HepG2 (cell line): ENCODE measurements around the gene PRKCZ. TPM values are rescaled to one million over a fixed set of nuclear protein-coding genes. Genes with fewer than 3 reads are reported as not detected.

Source experiments
- AKAP8 ChIP-seq: sonication (generic); formaldehyde crosslinking; IDR thresholded peaks from 2 replicates; pipeline ENCODE4 v1.5.1; 2020; ENCODE audit warnings: mild to moderate bottlenecking, missing genetic modification reagents
- ARID4A ChIP-seq: sonication (generic); formaldehyde crosslinking; IDR thresholded peaks from 2 replicates; pipeline ENCODE4 v1.5.0; 2020; ENCODE audit warnings: mild to moderate bottlenecking, missing genetic modification reagents, borderline replicate concordance
- BRF2 ChIP-seq: sonication (generic); formaldehyde crosslinking; IDR thresholded peaks from 2 replicates; pipeline ENCODE4 v1.8.1; 2022; ENCODE audit warnings: mild to moderate bottlenecking, missing genetic modification reagents
- ISL2 ChIP-seq: sonication (generic); formaldehyde crosslinking; IDR thresholded peaks from 2 replicates; pipeline ENCODE4 v1.5.0; 2020; ENCODE audit warnings: missing genetic modification reagents
- NAIF1 ChIP-seq: sonication (generic); formaldehyde crosslinking; IDR thresholded peaks from 2 replicates; pipeline ENCODE4 v1.5.0; 2020; ENCODE audit warnings: mild to moderate bottlenecking, missing genetic modification reagents, borderline replicate concordance
- POLR2AphosphoS2 ChIP-seq: IDR thresholded peaks from 2 replicates; pipeline ENCODE4 v1.6.1; 2011; ENCODE audit warnings: low read depth, low read length, improper control_type of control experiment
- POLR2AphosphoS5 ChIP-seq: IDR thresholded peaks from 2 replicates; pipeline ENCODE4 v1.6.1; 2012; ENCODE audit warnings: low read depth, low read length
- ZBTB7B ChIP-seq: sonication (generic); formaldehyde crosslinking; IDR thresholded peaks from 2 replicates; pipeline ENCODE4 v1.4.0; 2020; ENCODE audit warnings: missing genetic modification reagents
- ZFP41 ChIP-seq: sonication (generic); formaldehyde crosslinking; IDR thresholded peaks from 2 replicates; pipeline ENCODE4 v1.4.0; 2020; ENCODE audit warnings: mild to moderate bottlenecking, missing genetic modification reagents, borderline replicate concordance
- ZNF205 ChIP-seq: IDR thresholded peaks from 2 replicates; pipeline ENCODE4 v1.6.1; 2018; ENCODE audit warnings: missing biosample characterization, missing genetic modification reagents
- ZNF263 ChIP-seq: sonication (generic); formaldehyde crosslinking; IDR thresholded peaks from 2 replicates; pipeline ENCODE4 v1.4.0; 2020; ENCODE audit warnings: missing genetic modification reagents
- ZNF337 ChIP-seq: sonication (generic); formaldehyde crosslinking; IDR thresholded peaks from 2 replicates; pipeline ENCODE4 v1.5.1; 2020; ENCODE audit warnings: missing genetic modification reagents, low read depth, mild to moderate bottlenecking, borderline replicate concordance
- ZNF343 ChIP-seq: sonication (generic); formaldehyde crosslinking; IDR thresholded peaks from 2 replicates; pipeline ENCODE4 v1.4.0; 2020; ENCODE audit warnings: mild to moderate bottlenecking, missing genetic modification reagents
- ZNF510 ChIP-seq: sonication (generic); formaldehyde crosslinking; IDR thresholded peaks from 2 replicates; pipeline ENCODE4 v1.4.0; 2020; ENCODE audit warnings: low read depth, mild to moderate bottlenecking, missing genetic modification reagents
- ZNF570 ChIP-seq: sonication (generic); formaldehyde crosslinking; IDR thresholded peaks from 2 replicates; pipeline ENCODE4 v1.4.0; 2020; ENCODE audit warnings: mild to moderate bottlenecking, missing genetic modification reagents, borderline replicate concordance
- ZSCAN29 ChIP-seq: sonication (generic); formaldehyde crosslinking; conservative IDR thresholded peaks from 2 replicates; pipeline ENCODE4 v1.4.0; 2020; ENCODE audit warnings: mild to moderate bottlenecking, missing genetic modification reagents
- polyA plus RNA-seq, 8 experiments: library from polyadenylated mRNA; depleted of rRNA in 3 of 8; stranded (reverse) in 7 of 8; unstranded in 1 of 8; fragments of >200 nt; fragmentation: Illumina TruSeq in 4 of 8; extraction: Trizol in 4 of 8; gene quantifications; 2 replicates each; pipeline versions ENCODE4 v1.2.1 to v1.2.3, GENCODE V29; 2011 to 2016; ENCODE audit warnings: low read depth in 4 of 8, missing spikeins in 1 of 8, mixed read lengths in 1 of 8; ENCODE audit not compliant: insufficient read depth in 1 of 8
- total RNA-seq, 5 experiments: library from RNA; depleted of rRNA; stranded (reverse); fragments of >200 nt; fragmentation: Illumina TruSeq; extraction: Trizol; gene quantifications; 2 replicates each; pipeline ENCODE4 v1.2.3, GENCODE V29; 2016; ENCODE audit warnings: low read depth in 1 of 5
- TF ChIP-seq, protein P1 (sequence below): sonication (generic); formaldehyde crosslinking; IDR thresholded peaks from 2 replicates; pipeline ENCODE4 v1.4.0; 2020; ENCODE audit warnings: missing genetic modification reagents, borderline replicate concordance
- TF ChIP-seq, protein P2 (sequence below): sonication (generic); formaldehyde crosslinking; IDR thresholded peaks from 2 replicates; pipeline ENCODE4 v1.4.0; 2020; ENCODE audit warnings: missing genetic modification reagents, mild to moderate bottlenecking, borderline replicate concordance
- TF ChIP-seq, protein P3 (sequence below): sonication (generic); formaldehyde crosslinking; IDR thresholded peaks from 2 replicates; pipeline ENCODE4 v1.8.1; 2023; ENCODE audit warnings: missing genetic modification reagents, mild to moderate bottlenecking, borderline replicate concordance

Gene PRKCZ
- total and polyA plus RNA-seq, 2 of the 13 experiments (the other 11 are each of a cell fraction or from before 2014, with no cell fraction given), result 34.7 to 85.2 TPM

- TF ChIP-seq ZNF205 (no peak), ZFP41 (CRISPR knock-in tag) (peak; percentile 40; the same call in 1 of the 2 replicates), ARID4A (CRISPR knock-in tag) (no peak; the same call in 1 of the 2 replicates), ZNF570 (CRISPR knock-in tag) (no peak), AKAP8 (CRISPR knock-in tag) (peak; percentile 82), ZNF343 (no peak), ISL2 (CRISPR knock-in tag) (no peak), ZBTB7B (CRISPR knock-in tag) (0 out of 2 replicates have a peak, but pooled peaks have one; percentile 40), BRF2 (CRISPR knock-in tag) (no peak), ZNF510 (CRISPR knock-in tag) (no peak), ZNF337 (CRISPR knock-in tag) (no peak), POLR2AphosphoS5 (no peak), ZSCAN29 (no peak), ZNF263 (CRISPR knock-in tag) (no peak), NAIF1 (CRISPR knock-in tag) (no peak), POLR2AphosphoS2 (no peak)
- TF ChIP-seq, protein P1, sequence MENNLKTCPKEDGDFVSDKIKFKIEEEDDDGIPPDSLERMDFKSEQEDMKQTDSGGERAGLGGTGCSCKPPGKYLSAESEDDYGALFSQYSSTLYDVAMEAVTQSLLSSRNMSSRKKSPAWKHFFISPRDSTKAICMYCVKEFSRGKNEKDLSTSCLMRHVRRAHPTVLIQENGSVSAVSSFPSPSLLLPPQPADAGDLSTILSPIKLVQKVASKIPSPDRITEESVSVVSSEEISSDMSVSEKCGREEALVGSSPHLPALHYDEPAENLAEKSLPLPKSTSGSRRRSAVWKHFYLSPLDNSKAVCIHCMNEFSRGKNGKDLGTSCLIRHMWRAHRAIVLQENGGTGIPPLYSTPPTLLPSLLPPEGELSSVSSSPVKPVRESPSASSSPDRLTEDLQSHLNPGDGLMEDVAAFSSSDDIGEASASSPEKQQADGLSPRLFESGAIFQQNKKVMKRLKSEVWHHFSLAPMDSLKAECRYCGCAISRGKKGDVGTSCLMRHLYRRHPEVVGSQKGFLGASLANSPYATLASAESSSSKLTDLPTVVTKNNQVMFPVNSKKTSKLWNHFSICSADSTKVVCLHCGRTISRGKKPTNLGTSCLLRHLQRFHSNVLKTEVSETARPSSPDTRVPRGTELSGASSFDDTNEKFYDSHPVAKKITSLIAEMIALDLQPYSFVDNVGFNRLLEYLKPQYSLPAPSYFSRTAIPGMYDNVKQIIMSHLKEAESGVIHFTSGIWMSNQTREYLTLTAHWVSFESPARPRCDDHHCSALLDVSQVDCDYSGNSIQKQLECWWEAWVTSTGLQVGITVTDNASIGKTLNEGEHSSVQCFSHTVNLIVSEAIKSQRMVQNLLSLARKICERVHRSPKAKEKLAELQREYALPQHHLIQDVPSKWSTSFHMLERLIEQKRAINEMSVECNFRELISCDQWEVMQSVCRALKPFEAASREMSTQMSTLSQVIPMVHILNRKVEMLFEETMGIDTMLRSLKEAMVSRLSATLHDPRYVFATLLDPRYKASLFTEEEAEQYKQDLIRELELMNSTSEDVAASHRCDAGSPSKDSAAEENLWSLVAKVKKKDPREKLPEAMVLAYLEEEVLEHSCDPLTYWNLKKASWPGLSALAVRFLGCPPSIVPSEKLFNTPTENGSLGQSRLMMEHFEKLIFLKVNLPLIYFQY, result 0 out of 2 replicates have a peak, but pooled peaks have one; percentile 26
- TF ChIP-seq, protein P2, sequence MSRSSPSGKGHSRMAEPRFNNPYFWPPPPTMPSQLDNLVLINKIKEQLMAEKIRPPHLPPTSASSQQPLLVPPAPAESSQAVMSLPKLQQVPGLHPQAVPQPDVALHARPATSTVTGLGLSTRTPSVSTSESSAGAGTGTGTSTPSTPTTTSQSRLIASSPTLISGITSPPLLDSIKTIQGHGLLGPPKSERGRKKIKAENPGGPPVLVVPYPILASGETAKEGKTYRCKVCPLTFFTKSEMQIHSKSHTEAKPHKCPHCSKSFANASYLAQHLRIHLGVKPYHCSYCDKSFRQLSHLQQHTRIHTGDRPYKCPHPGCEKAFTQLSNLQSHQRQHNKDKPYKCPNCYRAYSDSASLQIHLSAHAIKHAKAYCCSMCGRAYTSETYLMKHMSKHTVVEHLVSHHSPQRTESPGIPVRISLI (CRISPR knock-in tag), result no peak
- TF ChIP-seq, protein P3, sequence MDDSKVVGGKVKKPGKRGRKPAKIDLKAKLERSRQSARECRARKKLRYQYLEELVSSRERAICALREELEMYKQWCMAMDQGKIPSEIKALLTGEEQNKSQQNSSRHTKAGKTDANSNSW (CRISPR knock-in tag), result no peak
These were observed 164.5 kb downstream of the PRKCZ start (continued) for GRCh38 chr1:2214541-2215241.
